ENCODE data around the gene CCDC85C.

Gene CCDC85C

GRCh38 chr14:99633918-99634317, 29.9 kb upstream of the CCDC85C start:
- POLR2A ChIA-PET, result no interaction called here
- CTCF ChIA-PET, result interaction anchor here (1.2 kb wide), 1 partner anchor 109 kb away, joined by 3 read pairs; no protein-coding TSS in a partner anchor
- DNase-seq (ENCODE audit: extremely low spot score), result no peak
- TF ChIP-seq PKNOX1 (IDR thresholded peaks at IDR 0.05) (no peak), CTBP1 (IDR thresholded peaks at IDR 0.05; ENCODE audit: borderline replicate concordance) (no peak), FOXA1 (IDR thresholded peaks at IDR 0.05) (no peak), TARDBP (IDR thresholded peaks at IDR 0.05) (no peak), BHLHE40 (IDR thresholded peaks at IDR 0.05; ENCODE audit: borderline replicate concordance) (no peak), L3MBTL2 (conservative IDR thresholded peaks at IDR 0.05) (no peak), LEF1 (IDR thresholded peaks at IDR 0.05; ENCODE audit: borderline replicate concordance) (no peak), SP1 (IDR thresholded peaks at IDR 0.05) (no peak), FOXK2 (IDR thresholded peaks at IDR 0.05) (no peak), HDGF (IDR thresholded peaks at IDR 0.05; ENCODE audit: borderline replicate concordance) (no peak), ELF4 (IDR thresholded peaks at IDR 0.05) (no peak), SUZ12 (IDR thresholded peaks at IDR 0.05) (no peak), NFRKB (IDR thresholded peaks at IDR 0.05) (no peak), ARNT (IDR thresholded peaks at IDR 0.05) (no peak), FOXM1 (IDR thresholded peaks at IDR 0.05; ENCODE audit: borderline replicate concordance) (no peak), ZNF384 (IDR thresholded peaks at IDR 0.05) (no peak)

GRCh38 chr14:99633141-99633540, 29.1 kb upstream of the CCDC85C start:
- ChIA-PET CTCF (interaction anchor here (1.2 kb wide), 1 partner anchor 109 kb away, joined by 3 read pairs; no protein-coding TSS in a partner anchor), POLR2A (no interaction called here)
- DNase-seq (ENCODE audit: extremely low spot score), result no peak
- TF ChIP-seq NFRKB (IDR thresholded peaks at IDR 0.05), result no peak
- no peak for TF ChIP-seq FOXA1 (IDR thresholded peaks at IDR 0.05)

GRCh38 chr14:99632410-99633035, 28.5 kb upstream of the CCDC85C start:
- DNase-seq (ENCODE audit: extremely low spot score), result no peak
- no peak for TF ChIP-seq BHLHE40 (IDR thresholded peaks at IDR 0.05; ENCODE audit: borderline replicate concordance)
- no peak for TF ChIP-seq FOXM1 (IDR thresholded peaks at IDR 0.05; ENCODE audit: borderline replicate concordance)
- TF ChIP-seq ZNF384 (IDR thresholded peaks at IDR 0.05), result no peak
- POLR2A ChIA-PET, result no interaction called here
- CTCF ChIA-PET, result no interaction called here

- POLR2A ChIA-PET, result no interaction called here
- no peak for DNase-seq (ENCODE audit: extremely low spot score)
- CTCF ChIA-PET, result no interaction called here
- TF ChIP-seq SUZ12 (IDR thresholded peaks at IDR 0.05) (no peak), CTBP1 (IDR thresholded peaks at IDR 0.05; ENCODE audit: borderline replicate concordance) (no peak), LEF1 (IDR thresholded peaks at IDR 0.05; ENCODE audit: borderline replicate concordance) (no peak), ARNT (IDR thresholded peaks at IDR 0.05) (no peak), FOXM1 (IDR thresholded peaks at IDR 0.05; ENCODE audit: borderline replicate concordance) (no peak), SP1 (IDR thresholded peaks at IDR 0.05) (no peak), ZNF384 (IDR thresholded peaks at IDR 0.05) (no peak), TARDBP (IDR thresholded peaks at IDR 0.05) (no peak)
Observed at GRCh38 chr14:99630202-99630601, 26.2 kb upstream of the CCDC85C start.

- TF ChIP-seq FOXM1 (IDR thresholded peaks at IDR 0.05; ENCODE audit: borderline replicate concordance) (no peak), TARDBP (IDR thresholded peaks at IDR 0.05) (no peak), ARNT (IDR thresholded peaks at IDR 0.05) (no peak), HDGF (IDR thresholded peaks at IDR 0.05; ENCODE audit: borderline replicate concordance) (no peak), BHLHE40 (IDR thresholded peaks at IDR 0.05; ENCODE audit: borderline replicate concordance) (no peak), LEF1 (IDR thresholded peaks at IDR 0.05; ENCODE audit: borderline replicate concordance) (no peak), FOXA1 (IDR thresholded peaks at IDR 0.05) (no peak), ZNF384 (IDR thresholded peaks at IDR 0.05) (no peak), SP1 (IDR thresholded peaks at IDR 0.05) (no peak), CTBP1 (IDR thresholded peaks at IDR 0.05; ENCODE audit: borderline replicate concordance) (no peak), PKNOX1 (IDR thresholded peaks at IDR 0.05) (no peak), FOXK2 (IDR thresholded peaks at IDR 0.05) (no peak), L3MBTL2 (conservative IDR thresholded peaks at IDR 0.05) (no peak), SUZ12 (IDR thresholded peaks at IDR 0.05) (no peak), NFRKB (IDR thresholded peaks at IDR 0.05) (no peak)
- CTCF ChIA-PET, result interaction anchor here (0.6 to 1.3 kb wide), 7 partner anchors 10 to 111 kb away, joined by 3 to 12 read pairs (median 4); no protein-coding TSS in a partner anchor
- POLR2A ChIA-PET, result no interaction called here
- DNase-seq (ENCODE audit: extremely low spot score), result peak; percentile 91
Observed at GRCh38 chr14:99628887-99629618, 25.0 kb upstream of the CCDC85C start.

- ChIA-PET CTCF (interaction anchor here (0.6 to 1.3 kb wide), 14 partner anchors 9 to 212 kb away, joined by 3 to 12 read pairs (median 3); no protein-coding TSS in a partner anchor), POLR2A (no interaction called here)
- no peak for DNase-seq (ENCODE audit: extremely low spot score)
- TF ChIP-seq NFRKB (IDR thresholded peaks at IDR 0.05) (no peak), ELF4 (IDR thresholded peaks at IDR 0.05) (no peak), FOXK2 (IDR thresholded peaks at IDR 0.05) (no peak), FOXM1 (IDR thresholded peaks at IDR 0.05; ENCODE audit: borderline replicate concordance) (no peak), L3MBTL2 (conservative IDR thresholded peaks at IDR 0.05) (no peak), HDGF (IDR thresholded peaks at IDR 0.05; ENCODE audit: borderline replicate concordance) (no peak), ARNT (IDR thresholded peaks at IDR 0.05) (no peak), TARDBP (IDR thresholded peaks at IDR 0.05) (no peak), SUZ12 (IDR thresholded peaks at IDR 0.05) (no peak), SP1 (IDR thresholded peaks at IDR 0.05) (no peak), PKNOX1 (IDR thresholded peaks at IDR 0.05) (no peak), CTBP1 (IDR thresholded peaks at IDR 0.05; ENCODE audit: borderline replicate concordance) (no peak), LEF1 (IDR thresholded peaks at IDR 0.05; ENCODE audit: borderline replicate concordance) (no peak), BHLHE40 (IDR thresholded peaks at IDR 0.05; ENCODE audit: borderline replicate concordance) (no peak), ZNF384 (IDR thresholded peaks at IDR 0.05) (no peak), FOXA1 (IDR thresholded peaks at IDR 0.05) (no peak)
Observed at GRCh38 chr14:99627510-99628381, 23.7 kb upstream of the CCDC85C start.

All from HEK293T (cell line).